ENCODE results near the gene IRGQ. TPM values are rescaled to one million over a fixed set of nuclear protein-coding genes. Genes with fewer than 3 reads are reported as not detected.
A peak's percentile ranks its signal among the peaks of the same experiment; 100 is the strongest.

IRGQ gene
- total RNA-seq, 1 donor from 2014 or later, result 27.4 TPM

- H3K9ac ChIP-seq, result no peak overlapping the region
- TF ChIP-seq EZH2phosphoT487 (IDR thresholded peaks at IDR 0.05), result no peak
- TF ChIP-seq CTCF (IDR thresholded peaks at IDR 0.05), result no peak
- TF ChIP-seq EZH2 (IDR thresholded peaks at IDR 0.05), result no peak
- no peak overlapping the region for H3K4me3 ChIP-seq
- H3K36me3 Mint-ChIP-seq, result peaks cover 51% of the 10 kb centered on the region
- H3K27ac ChIP-seq, result no peak overlapping the region
- peaks cover 9% of the 10 kb centered on the region for H3K9me3 ChIP-seq (ENCODE audit: low read depth)
- H4K20me1 ChIP-seq (ENCODE audit: low read depth), result no peaks in the 10 kb centered on the region
- DNase-seq (ENCODE audit: low spot score), result no peak
- H3K27me3 Mint-ChIP-seq (ENCODE audit: insufficient read depth, low read depth), result peaks cover 5% of the 10 kb centered on the region
- peaks cover 13% of the 10 kb centered on the region for H3K36me3 ChIP-seq
- H3K79me2 ChIP-seq (ENCODE audit: low read depth), result no peaks in the 10 kb centered on the region
- peaks cover 13% of the 10 kb centered on the region for H3F3A ChIP-seq (ENCODE audit: low read depth)
- no peaks in the 10 kb centered on the region for H3K4me1 ChIP-seq
- no peak overlapping the region for H2AFZ ChIP-seq (replicated peaks)
- H3K4me2 ChIP-seq, result no peak overlapping the region
- H3K4me1 Mint-ChIP-seq, result peaks cover 12% of the 10 kb centered on the region
- H3K27ac Mint-ChIP-seq, result no peak overlapping the region
- H3K27me3 ChIP-seq, result no peaks in the 10 kb centered on the region
- peaks cover 12% of the 10 kb centered on the region for H3K9me3 Mint-ChIP-seq
- peak overlapping the region; percentile 2 for H3K4me3 Mint-ChIP-seq
Observed at GRCh38 chr19:43538922-43539321, 57.0 kb downstream of the IRGQ start.

- H3K4me1 ChIP-seq, result no peaks in the 10 kb centered on the region
- TF ChIP-seq EZH2phosphoT487 (IDR thresholded peaks at IDR 0.05) (no peak), CTCF (IDR thresholded peaks at IDR 0.05) (peak; percentile 71), EZH2 (IDR thresholded peaks at IDR 0.05) (no peak)
- peaks cover 22% of the 10 kb centered on the region for H3K4me1 Mint-ChIP-seq
- peaks cover 29% of the 10 kb centered on the region for H3F3A ChIP-seq (ENCODE audit: low read depth)
- H3K9me3 ChIP-seq (ENCODE audit: low read depth), result peaks cover 9% of the 10 kb centered on the region
- H3K27ac ChIP-seq, result no peak overlapping the region
- DNase-seq (ENCODE audit: low spot score), result peak; percentile 92
- H3K36me3 Mint-ChIP-seq, result peaks cover 25% of the 10 kb centered on the region
- peak overlapping the region; percentile 68 for H3K4me3 Mint-ChIP-seq
- peak overlapping the region; percentile 67 for H3K4me2 ChIP-seq
- H3K27me3 ChIP-seq, result no peaks in the 10 kb centered on the region
- peaks cover 11% of the 10 kb centered on the region for H3K9me3 Mint-ChIP-seq
- no peak overlapping the region for H3K9ac ChIP-seq
- H3K4me3 ChIP-seq, result no peak overlapping the region
- peak overlapping the region; percentile 46 for H3K27ac Mint-ChIP-seq
- no peaks in the 10 kb centered on the region for H3K79me2 ChIP-seq (ENCODE audit: low read depth)
- no peak overlapping the region for H2AFZ ChIP-seq (replicated peaks)
- peaks cover 2% of the 10 kb centered on the region for H3K27me3 Mint-ChIP-seq (ENCODE audit: insufficient read depth, low read depth)
- peaks cover 4% of the 10 kb centered on the region for H4K20me1 ChIP-seq (ENCODE audit: low read depth)
- H3K36me3 ChIP-seq, result peaks cover 13% of the 10 kb centered on the region
Observed at GRCh38 chr19:43534816-43535761, 60.8 kb downstream of the IRGQ start.

Other genes starting within 250 kb of the IRGQ start
- 0.12 TPM in 1 of 2 replicates, not detected in the other for gene CD177, start 242.4 kb downstream of the IRGQ start, total RNA-seq (ENCODE audit: low replicate concordance)
- gene TEX101, start 181.2 kb downstream of the IRGQ start, total RNA-seq (ENCODE audit: low replicate concordance), result not detected in 2 replicates
- 0.24 and 0.37 TPM in 2 replicates for gene LYPD3, start 130.5 kb downstream of the IRGQ start, total RNA-seq (ENCODE audit: low replicate concordance)
- gene PHLDB3, start 91.4 kb downstream of the IRGQ start, total RNA-seq (ENCODE audit: low replicate concordance), result 3.4 and 21.9 TPM in 2 replicates
- gene ETHE1, start 68.9 kb downstream of the IRGQ start, total RNA-seq (ENCODE audit: low replicate concordance), result 13.6 and 27.8 TPM in 2 replicates
- not detected in 2 replicates for gene ZNF575, start 62.9 kb downstream of the IRGQ start, total RNA-seq (ENCODE audit: low replicate concordance)
- 33.8 and 88.8 TPM in 2 replicates for gene XRCC1, start 20.6 kb downstream of the IRGQ start, total RNA-seq (ENCODE audit: low replicate concordance)
- 4.0 and 8.6 TPM in 2 replicates for gene PINLYP, start 20.3 kb downstream of the IRGQ start, total RNA-seq (ENCODE audit: low replicate concordance)
- 6.8 and 9.0 TPM in 2 replicates for gene ZNF576, start 461 bp upstream of the IRGQ start, total RNA-seq (ENCODE audit: low replicate concordance)
- gene SRRM5, start 16.0 kb upstream of the IRGQ start, total RNA-seq (ENCODE audit: low replicate concordance), result 0.25 TPM in 1 of 2 replicates, not detected in the other
- gene ZNF428, start 23.5 kb upstream of the IRGQ start, total RNA-seq (ENCODE audit: low replicate concordance), result 18.5 and 57.7 TPM in 2 replicates
- gene CADM4, start 43.7 kb upstream of the IRGQ start, total RNA-seq (ENCODE audit: low replicate concordance), result 7.7 and 28.6 TPM in 2 replicates
- 12.9 and 36.5 TPM in 2 replicates for gene PLAUR, start 74.0 kb upstream of the IRGQ start, total RNA-seq (ENCODE audit: low replicate concordance)
- gene IRGC, start 119.9 kb upstream of the IRGQ start, total RNA-seq (ENCODE audit: low replicate concordance), result not detected in 2 replicates
- 33.1 and 33.4 TPM in 2 replicates for gene SMG9, start 158.8 kb upstream of the IRGQ start, total RNA-seq (ENCODE audit: low replicate concordance)
- 0.40 TPM in 1 of 2 replicates, not detected in the other for gene KCNN4, start 184.8 kb upstream of the IRGQ start, total RNA-seq (ENCODE audit: low replicate concordance)
- gene LYPD5, start 206.3 kb upstream of the IRGQ start, total RNA-seq (ENCODE audit: low replicate concordance), result 0.12 TPM in 1 of 2 replicates, not detected in the other
- 13.4 and 19.8 TPM in 2 replicates for gene ZNF283, start 231.2 kb upstream of the IRGQ start, total RNA-seq (ENCODE audit: low replicate concordance)